Kidney (tissue), 11 donors: ENCODE data around the gene SPDYE9. TPM values are rescaled to one million over a fixed set of nuclear protein-coding genes. Genes with fewer than 3 reads are reported as not detected.
"Not testable (repeated sequence)": the region's sequence is repeated elsewhere in the genome, so short reads cannot be mapped to it uniquely, and the experiment has no call there.

Experiments used
- DNase-seq, 5 donors: peaks; one replicate each; pipeline ENCODE4 v3.0.0-alpha.2; 2013 to 2020
- FAIRE-seq: peaks from 2 replicates; lab custom pipeline; 2012; peaks lifted over from hg19 to GRCh38; lab: Jason Lieb, UNC
- H3K27ac ChIP-seq, 2 donors: one replicate each; pipeline ENCODE4 v1.7.0; 2013; ENCODE audit warnings: low read depth in 2 of 2, low read length in 2 of 2, inconsistent platforms in 1 of 2
- H3K27me3 ChIP-seq: one replicate; pipeline ENCODE4 v1.7.1; 2013; ENCODE audit warnings: low read length, inconsistent platforms; ENCODE audit not compliant: control insufficient read depth, insufficient read depth
- H3K36me3 ChIP-seq, 3 donors: one replicate each; pipeline versions ENCODE4 v1.7.0 to v1.7.1; 2013; ENCODE audit warnings: low read length in 3 of 3, control low read depth in 1 of 3, inconsistent platforms in 1 of 3; ENCODE audit not compliant: insufficient read depth in 3 of 3, control insufficient read depth in 2 of 3
- H3K4me1 ChIP-seq, 3 donors: one replicate each; pipeline versions ENCODE4 v1.7.0 to v1.7.1; 2013; ENCODE audit warnings: low read length in 3 of 3, inconsistent platforms in 1 of 3, low read depth in 1 of 3; ENCODE audit not compliant: control insufficient read depth in 2 of 3, insufficient read depth in 2 of 3
- H3K4me3 ChIP-seq, 3 donors: one replicate each; pipeline versions ENCODE4 v1.7.0 to v1.8.1; 2013; ENCODE audit warnings: low read length in 3 of 3, control low read depth in 1 of 3, inconsistent platforms in 1 of 3
- H3K9ac ChIP-seq, 3 donors: one replicate each; pipeline versions ENCODE4 v1.7.0 to v1.7.1; 2013; ENCODE audit warnings: low read length in 3 of 3, control low read depth in 1 of 3, inconsistent platforms in 1 of 3
- H3K9me3 ChIP-seq, 3 donors: one replicate each; pipeline versions ENCODE4 v1.7.0 to v1.7.1; 2013; ENCODE audit warnings: low read length in 3 of 3, control low read depth in 1 of 3, inconsistent platforms in 1 of 3; ENCODE audit not compliant: control insufficient read depth in 2 of 3, insufficient read depth in 1 of 3
- intact Hi-C: fragments of 100-400 bp; cut with DNase I; formaldehyde crosslinking; loops from one replicate; pipeline ENCODE4 v1.11.1; 2022
- polyA plus RNA-seq: library from polyadenylated mRNA; stranded (reverse); fragments of 350-450 nt; fragmentation: Illumina TruSeq; extraction: RNeasy Lipid Tissue Mini Kit (QIAGEN cat#74804); gene quantifications from one replicate; pipeline ENCODE4 v1.2.3, GENCODE V29; 2014; ENCODE audit warnings: low read depth, low replicate concordance; ENCODE audit not compliant: insufficient read depth
- total RNA-seq: library from RNA; stranded (reverse); fragmentation: NEBNext Ultra II Directional; extraction: Animal tissue kit (Norgen Biotek cat#: 25700); gene quantifications from one replicate; pipeline ENCODE4 v1.2.1, GENCODE V29; 2021
- donor health status: control.
- donor health status: control.
- donor health status: DM: yes; HTN: yes; CAD: no.
- donor health status: Normal renal cell carcinoma (clear cell type).

SPDYE9 gene
- total and polyA plus RNA-seq, 2 donors from 2014 or later, result not detected

GRCh38 chr7:73057811-73058210, 28.0 kb downstream of the SPDYE9 start, which contains the start of gene SPDYE11:
TSS of gene SPDYE11 (minus strand) at chr7:73057911. CDS start at chr7:73056111, 1,800 bp downstream.
- H3K27ac ChIP-seq, H3K27me3 ChIP-seq, H3K4me1 ChIP-seq, intact Hi-C loops, DNase-seq, FAIRE-seq, H3K9ac ChIP-seq, H3K9me3 ChIP-seq, H3K36me3 ChIP-seq, H3K4me3 ChIP-seq: not testable (repeated sequence)

DNA sequence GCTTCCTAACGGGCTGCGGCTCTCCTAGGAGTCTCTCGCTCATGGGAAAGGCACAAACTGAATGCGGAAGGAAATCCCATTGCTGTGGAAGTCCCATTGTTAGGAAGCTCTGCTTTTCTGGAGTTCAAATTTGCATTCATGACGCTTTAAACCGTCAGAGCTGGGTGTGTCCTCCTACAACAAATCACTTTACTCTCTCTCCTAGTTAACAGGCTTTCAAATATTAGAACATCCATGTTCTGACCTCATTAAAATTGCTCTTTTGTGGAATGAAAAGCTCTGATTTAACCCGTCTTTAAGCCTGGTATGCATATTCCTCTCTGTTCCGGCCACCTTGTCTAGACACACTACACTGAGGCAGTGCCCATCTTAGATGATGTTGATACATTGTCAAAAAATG, 56.2 kb downstream of the SPDYE9 start, which contains the start of gene SPDYE8:
Gene SPDYE8 (minus strand): TSS at position 101 of the 400 bp plus-strand sequence. CDS start 1,800 bp downstream, outside the sequence.
- H3K9me3 ChIP-seq, H3K4me3 ChIP-seq, H3K27me3 ChIP-seq, intact Hi-C loops, H3K27ac ChIP-seq, DNase-seq, H3K9ac ChIP-seq, H3K36me3 ChIP-seq, FAIRE-seq, H3K4me1 ChIP-seq: not testable (repeated sequence)

Other genes starting within 250 kb of the SPDYE9 start
- gene POM121, start 160.9 kb downstream of the SPDYE9 start, total RNA-seq, result 31.4 TPM
- gene POM121, start 160.9 kb downstream of the SPDYE9 start, polyA plus RNA-seq, result 9.6 TPM
- gene TRIM74, start 116.6 kb downstream of the SPDYE9 start, total RNA-seq, result 1.3 TPM
- gene TRIM74, start 116.6 kb downstream of the SPDYE9 start, polyA plus RNA-seq, result not detected
- not detected for gene SPDYE8, start 56.3 kb downstream of the SPDYE9 start, total RNA-seq
- not detected for gene SPDYE8, start 56.3 kb downstream of the SPDYE9 start, polyA plus RNA-seq
- gene SPDYE11, start 28.1 kb downstream of the SPDYE9 start, total RNA-seq, result not detected
- not detected for gene SPDYE11, start 28.1 kb downstream of the SPDYE9 start, polyA plus RNA-seq
- gene NSUN5, start 222.8 kb upstream of the SPDYE9 start, total RNA-seq, result 25.8 TPM
- gene NSUN5, start 222.8 kb upstream of the SPDYE9 start, polyA plus RNA-seq, result 24.2 TPM
- gene TRIM50, start 242.0 kb upstream of the SPDYE9 start, total RNA-seq, result 0.19 TPM
- gene TRIM50, start 242.0 kb upstream of the SPDYE9 start, polyA plus RNA-seq, result 14.0 TPM
- 0.13 TPM for gene FKBP6, start 242.1 kb upstream of the SPDYE9 start, total RNA-seq
- gene FKBP6, start 242.1 kb upstream of the SPDYE9 start, polyA plus RNA-seq, result not detected